Thoracic aorta (tissue), 2 donors: Measurements from ENCODE around the gene TYRO3. TPM values are rescaled to one million over a fixed set of nuclear protein-coding genes. Genes with fewer than 3 reads are reported as not detected.
A peak's percentile ranks its signal among the peaks of the same experiment; 100 is the strongest.

ENCODE experiments used
- ATAC-seq: fragments of 150-250 bp; one replicate; pipeline ENCODE4 v1.8.0; 2017; ENCODE audit warnings: low read depth; ENCODE audit not compliant: insufficient number of reproducible peaks, low FRiP score
- DNase-seq: peaks from one replicate; pipeline ENCODE4 v3.0.0-alpha.2; 2020; ENCODE audit warnings: low spot score
- H3K27ac ChIP-seq, 2 donors: fragments of 200-600 bp; sonication (generic); 1 replicate in 1 of 2; 2 replicates in 1 of 2; pipeline ENCODE4 v1.5.1; 2016; ENCODE audit warnings: mild to moderate bottlenecking in 2 of 2, moderate library complexity in 2 of 2
- H3K27me3 ChIP-seq: fragments of 200-600 bp; sonication (generic); replicated peaks from 2 replicates; pipeline ENCODE4 v1.6.0; 2016; ENCODE audit warnings: mild to moderate bottlenecking; ENCODE audit not compliant: insufficient read depth
- H3K36me3 ChIP-seq: fragments of 200-600 bp; sonication (generic); one replicate; pipeline ENCODE4 v1.5.1; 2016
- H3K4me1 ChIP-seq, 2 donors: fragments of 200-600 bp; sonication (generic); 1 replicate in 1 of 2; 2 replicates in 1 of 2; pipeline versions ENCODE4 v1.5.1 to v1.6.0; 2016; ENCODE audit warnings: low read depth in 2 of 2, mild to moderate bottlenecking in 1 of 2; ENCODE audit not compliant: control insufficient read depth in 1 of 2
- H3K4me3 ChIP-seq: fragments of 200-600 bp; sonication (generic); 2 replicates; pipeline ENCODE4 v1.5.1; 2016; ENCODE audit warnings: mild to moderate bottlenecking
- H3K9me3 ChIP-seq: fragments of 200-600 bp; sonication (generic); 2 replicates; pipeline ENCODE4 v1.5.1; 2016
- total RNA-seq, 2 donors: library from RNA; depleted of rRNA; stranded (reverse); fragments of >200 nt; gene quantifications; one replicate each; pipeline versions ENCODE4 v1.1.0 to v1.2.3, GENCODE V29; 2016
- TF ChIP-seq, protein P1 (sequence below): fragments of 200-600 bp; sonication (generic); IDR thresholded peaks from one replicate; pipeline ENCODE4 v1.5.1; 2019; ENCODE audit warnings: antibody characterized with exemption

Gene TYRO3
- total RNA-seq, 2 donors from 2014 or later, result 5.4 to 8.8 TPM

DNA sequence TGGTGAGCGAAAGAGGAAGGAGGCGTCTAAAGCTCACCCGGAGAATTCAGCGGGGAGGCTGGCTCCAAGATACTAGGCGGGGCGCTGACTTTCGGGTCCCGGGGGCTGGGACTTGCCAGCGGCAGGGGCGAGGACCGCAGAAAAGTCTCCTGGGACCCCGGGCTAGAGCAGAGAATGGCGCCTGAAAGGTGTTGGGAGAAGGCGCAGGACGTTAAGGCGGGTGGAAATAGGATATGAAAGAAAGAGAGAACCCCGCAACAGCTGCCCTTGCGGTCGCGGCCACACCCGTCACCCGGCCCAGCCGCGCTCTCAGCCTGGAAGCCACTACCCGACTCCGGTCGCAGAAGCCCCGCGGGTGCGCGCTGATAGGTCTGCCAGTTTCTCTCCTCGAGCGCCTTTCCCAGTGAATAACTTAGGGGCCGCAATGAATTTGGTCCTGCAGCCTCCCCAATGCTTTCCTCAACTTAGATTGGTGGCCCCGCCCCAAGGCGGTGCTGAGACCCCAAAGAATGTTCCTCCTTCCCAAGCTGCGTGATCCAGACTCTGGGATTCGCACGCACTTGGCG is 46.0 kb upstream of the TYRO3 start:
- ATAC-seq, result no peak
- no peak for DNase-seq
- H3K27me3 ChIP-seq, result peaks cover 16% of the 10 kb centered on the region
- no peaks in the 10 kb centered on the region for H3K36me3 ChIP-seq
- H3K4me3 ChIP-seq, result peak overlapping the region; percentile 61
- TF ChIP-seq, protein P1, sequence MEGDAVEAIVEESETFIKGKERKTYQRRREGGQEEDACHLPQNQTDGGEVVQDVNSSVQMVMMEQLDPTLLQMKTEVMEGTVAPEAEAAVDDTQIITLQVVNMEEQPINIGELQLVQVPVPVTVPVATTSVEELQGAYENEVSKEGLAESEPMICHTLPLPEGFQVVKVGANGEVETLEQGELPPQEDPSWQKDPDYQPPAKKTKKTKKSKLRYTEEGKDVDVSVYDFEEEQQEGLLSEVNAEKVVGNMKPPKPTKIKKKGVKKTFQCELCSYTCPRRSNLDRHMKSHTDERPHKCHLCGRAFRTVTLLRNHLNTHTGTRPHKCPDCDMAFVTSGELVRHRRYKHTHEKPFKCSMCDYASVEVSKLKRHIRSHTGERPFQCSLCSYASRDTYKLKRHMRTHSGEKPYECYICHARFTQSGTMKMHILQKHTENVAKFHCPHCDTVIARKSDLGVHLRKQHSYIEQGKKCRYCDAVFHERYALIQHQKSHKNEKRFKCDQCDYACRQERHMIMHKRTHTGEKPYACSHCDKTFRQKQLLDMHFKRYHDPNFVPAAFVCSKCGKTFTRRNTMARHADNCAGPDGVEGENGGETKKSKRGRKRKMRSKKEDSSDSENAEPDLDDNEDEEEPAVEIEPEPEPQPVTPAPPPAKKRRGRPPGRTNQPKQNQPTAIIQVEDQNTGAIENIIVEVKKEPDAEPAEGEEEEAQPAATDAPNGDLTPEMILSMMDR, result no peak
- H3K4me1 ChIP-seq, result peaks cover 18 to 25% of the 10 kb centered on the region in 2 donors
- no peaks in the 10 kb centered on the region for H3K9me3 ChIP-seq
- peak overlapping the region in 1 of 2 donors; percentile 38 for H3K27ac ChIP-seq

DNA sequence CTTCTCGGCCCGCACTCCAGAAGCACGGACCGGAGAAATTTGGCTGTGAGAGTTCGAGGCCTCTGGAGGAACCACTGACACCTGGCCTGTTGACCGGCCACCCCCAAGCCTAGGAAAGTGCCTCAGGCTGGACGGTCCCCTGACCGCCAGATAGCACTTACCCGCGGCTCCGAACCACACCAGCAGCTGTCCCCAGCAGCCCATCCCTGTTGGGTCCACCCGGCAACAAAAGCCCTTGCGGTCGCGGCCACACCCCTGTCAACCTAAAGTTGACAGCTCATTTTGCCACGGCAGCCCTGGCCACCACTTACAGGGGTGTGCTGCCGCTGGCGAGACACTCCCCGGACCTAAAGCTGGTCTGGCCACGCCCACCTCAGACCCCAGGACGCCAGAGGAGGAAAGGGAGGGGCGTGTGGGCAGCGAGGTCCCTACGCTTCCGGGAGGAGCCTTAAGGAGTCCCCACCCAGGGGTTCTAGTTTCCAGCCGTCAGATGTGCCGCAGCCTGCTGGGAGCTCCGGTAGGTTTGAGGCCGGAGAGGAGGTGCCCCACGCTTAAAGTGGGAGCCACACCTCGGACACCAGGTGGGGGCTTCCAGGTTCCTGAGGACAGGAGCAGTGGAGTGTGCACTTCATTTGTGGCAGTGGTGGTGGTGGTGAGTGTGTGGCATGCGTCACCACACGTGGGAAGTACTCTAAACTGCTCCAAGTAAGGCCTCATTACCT is 45.3 kb upstream of the TYRO3 start, which contains the start of gene LTK:
LTK (minus strand) TSS at position 322 of the 722 bp plus-strand sequence; CDS start at position 204, 118 bp downstream.
- TF ChIP-seq, protein P1, result no peak
- Histone ChIP-seq H3K27me3 (peaks cover 16% of the 10 kb centered on the region), H3K36me3 (no peaks in the 10 kb centered on the region), H3K4me3 (peak within 1 kb of the TSS; percentile 61), H3K27ac (peak within 1 kb of the TSS in 1 of 2 donors; percentile 38), H3K9me3 (no peaks in the 10 kb centered on the region), H3K4me1 (peaks cover 18 to 25% of the 10 kb centered on the region in 2 donors)
- DNase-seq (no peak), ATAC-seq (no peak)

DNA sequence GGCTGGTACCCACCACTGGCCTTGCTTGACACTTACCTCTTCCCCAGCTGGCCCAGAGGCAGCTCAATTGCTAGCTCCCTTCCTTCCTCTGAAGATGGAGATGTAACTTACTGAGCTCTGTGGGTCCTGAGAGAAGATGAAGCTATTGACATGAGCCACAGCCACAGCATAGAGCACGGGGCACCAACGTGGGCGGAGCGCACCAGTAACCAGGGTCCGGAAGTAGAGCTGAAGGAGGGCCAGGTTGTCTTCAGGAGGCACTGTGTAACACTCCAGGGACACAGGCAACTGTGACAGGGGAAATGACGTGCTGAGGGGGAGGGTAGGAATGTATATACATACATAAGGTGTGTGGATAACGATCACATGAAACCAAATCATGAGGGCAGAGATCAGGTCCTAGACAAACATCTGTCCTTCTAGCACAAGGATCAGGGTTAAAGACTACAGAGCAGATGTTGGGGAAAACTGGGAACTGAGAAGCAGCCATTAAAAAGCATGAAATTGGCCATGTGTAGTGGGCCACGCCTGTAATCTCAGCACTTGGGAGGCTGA is 41.0 kb upstream of the TYRO3 start:
- H3K4me3 ChIP-seq, result no peak overlapping the region
- TF ChIP-seq, protein P1, result no peak
- H3K4me1 ChIP-seq, result peaks cover 8 to 11% of the 10 kb centered on the region in 2 donors
- H3K27ac ChIP-seq, result no peak overlapping the region
- peaks cover 7% of the 10 kb centered on the region for H3K27me3 ChIP-seq
- H3K9me3 ChIP-seq, result no peaks in the 10 kb centered on the region
- no peak for DNase-seq
- H3K36me3 ChIP-seq, result peaks cover 5% of the 10 kb centered on the region
- no peak for ATAC-seq

DNA sequence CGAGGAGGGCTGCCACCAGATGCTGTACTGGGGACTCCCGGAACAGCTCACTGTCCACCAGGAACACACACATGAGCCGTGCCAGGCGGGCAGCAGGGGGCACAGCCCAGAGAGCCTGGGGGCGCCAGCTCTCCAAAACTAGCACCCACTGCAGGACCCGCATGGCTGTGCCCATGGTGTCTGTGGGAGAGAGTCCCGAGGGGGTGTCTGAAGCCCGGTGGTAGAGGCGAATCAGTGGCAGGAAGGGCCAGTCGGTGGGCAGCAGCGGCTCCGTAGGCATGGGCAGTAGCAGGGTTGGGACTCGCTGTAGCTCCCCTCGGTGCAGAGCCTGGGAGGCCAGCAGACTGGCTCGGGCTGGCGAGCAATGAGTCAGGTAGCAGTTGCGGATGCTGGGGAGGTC is 38.4 kb upstream of the TYRO3 start:
- peaks cover 15% of the 10 kb centered on the region for H3K36me3 ChIP-seq
- no peaks in the 10 kb centered on the region for H3K4me1 ChIP-seq
- no peak for DNase-seq
- no peak overlapping the region for H3K4me3 ChIP-seq
- no peak overlapping the region for H3K27ac ChIP-seq
- TF ChIP-seq, protein P1, result no peak
- H3K9me3 ChIP-seq, result no peaks in the 10 kb centered on the region
- ATAC-seq, result no peak
- no peaks in the 10 kb centered on the region for H3K27me3 ChIP-seq

DNA sequence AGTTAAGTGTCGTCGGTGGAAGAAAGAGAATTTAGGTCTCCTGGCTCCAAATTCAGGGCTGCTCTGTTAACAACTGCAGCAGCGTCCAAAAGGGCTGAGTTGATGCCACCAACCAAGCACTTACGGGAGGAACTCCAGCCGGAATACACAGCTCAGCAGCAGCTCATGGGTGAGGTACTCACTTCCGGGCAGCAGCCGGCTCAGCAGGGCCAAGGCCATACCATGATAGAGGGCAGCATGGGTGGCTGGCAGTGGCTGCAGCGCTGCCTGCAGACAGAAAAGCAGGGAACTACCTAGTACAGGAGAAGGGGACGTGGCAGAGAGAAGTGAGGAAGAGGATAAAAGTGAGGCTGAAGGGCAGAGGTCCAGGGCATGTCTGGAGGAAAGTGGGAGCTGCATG is 37.4 kb upstream of the TYRO3 start:
- no peak overlapping the region for H3K27ac ChIP-seq
- H3K27me3 ChIP-seq, result no peaks in the 10 kb centered on the region
- no peaks in the 10 kb centered on the region for H3K4me1 ChIP-seq
- DNase-seq (no peak), ATAC-seq (no peak)
- H3K9me3 ChIP-seq, result no peaks in the 10 kb centered on the region
- no peak overlapping the region for H3K4me3 ChIP-seq
- H3K36me3 ChIP-seq, result peaks cover 22% of the 10 kb centered on the region
- TF ChIP-seq, protein P1, result no peak
